ENCODE measurements around the gene IPO11. TPM values are rescaled to one million over a fixed set of nuclear protein-coding genes. Genes with fewer than 3 reads are reported as not detected.
A peak's percentile ranks its signal among the peaks of the same experiment; 100 is the strongest.

Gene IPO11
- total and polyA plus RNA-seq, 2 of the 4 experiments (the other 2 are of a cell fraction), result 12.6 to 40.0 TPM

GRCh38 chr5:62555930-62556329 lies 143.4 kb downstream of the IPO11 start:
- Histone ChIP-seq H3K4me2 (ENCODE audit: low read depth, low read length) (no peak overlapping the region), H2BK120ac (ENCODE audit: low read depth, low read length) (no peak overlapping the region), H3K36me3 (ENCODE audit: control insufficient read depth, insufficient read depth, low read length) (peaks cover 1% of the 10 kb centered on the region; the same call in 1 of the 2 replicates), H2BK15ac (ENCODE audit: low read depth, low read length) (no peak overlapping the region), H3K9me1 (ENCODE audit: insufficient read depth, low read length) (no peaks in the 10 kb centered on the region), H3K4me1 (ENCODE audit: control insufficient read depth, insufficient read depth, low read length) (no peaks in the 10 kb centered on the region), H4K8ac (ENCODE audit: low read depth in 2 of 2, low read length in 2 of 2) (no peak overlapping the region), H2AFZ (replicated peaks; ENCODE audit: low read length, poor library complexity) (no peak overlapping the region), H2BK20ac (ENCODE audit: low read depth, low read length) (no peak overlapping the region), H2BK5ac (ENCODE audit: low read depth, low read length, poor library complexity, severe bottlenecking) (no peak overlapping the region), H3K9ac (ENCODE audit: low read depth, low read length) (no peak overlapping the region), H3K56ac (ENCODE audit: extremely low read depth, insufficient read depth, low read length) (no peak overlapping the region), H3K18ac (ENCODE audit: low read depth, low read length) (no peak overlapping the region), H3K79me1 (ENCODE audit: low read depth in 1 of 2, low read length in 2 of 2) (peaks cover 0 to 3% of the 10 kb centered on the region in 2 experiments; a peak in 2 of 4 replicates), H4K5ac (ENCODE audit: low read depth, low read length) (no peak overlapping the region), H4K20me1 (ENCODE audit: insufficient read depth, low read length) (no peaks in the 10 kb centered on the region), H2AK9ac (replicated peaks; ENCODE audit: low read depth, low read length, poor library complexity) (no peak overlapping the region), H3K27ac (ENCODE audit: insufficient read depth, low read length) (no peak overlapping the region), H2AK5ac (ENCODE audit: low read depth, low read length) (no peak overlapping the region), H3K9me3 (ENCODE audit: control insufficient read depth, insufficient read depth, low read length) (no peaks in the 10 kb centered on the region), H3K4ac (ENCODE audit: low read depth, low read length) (no peak overlapping the region), H3K4me3 (ENCODE audit: insufficient read depth, low read depth, low read length) (no peak overlapping the region), H3K23ac (ENCODE audit: low read depth, low read length) (no peak overlapping the region), H3K14ac (replicated peaks; ENCODE audit: low read depth, low read length) (no peak overlapping the region), H3K27me3 (ENCODE audit: control insufficient read depth, insufficient read depth, low read length) (no peaks in the 10 kb centered on the region), H4K91ac (ENCODE audit: insufficient read depth, low read depth, low read length) (no peak overlapping the region)
- TF ChIP-seq, protein P1, sequence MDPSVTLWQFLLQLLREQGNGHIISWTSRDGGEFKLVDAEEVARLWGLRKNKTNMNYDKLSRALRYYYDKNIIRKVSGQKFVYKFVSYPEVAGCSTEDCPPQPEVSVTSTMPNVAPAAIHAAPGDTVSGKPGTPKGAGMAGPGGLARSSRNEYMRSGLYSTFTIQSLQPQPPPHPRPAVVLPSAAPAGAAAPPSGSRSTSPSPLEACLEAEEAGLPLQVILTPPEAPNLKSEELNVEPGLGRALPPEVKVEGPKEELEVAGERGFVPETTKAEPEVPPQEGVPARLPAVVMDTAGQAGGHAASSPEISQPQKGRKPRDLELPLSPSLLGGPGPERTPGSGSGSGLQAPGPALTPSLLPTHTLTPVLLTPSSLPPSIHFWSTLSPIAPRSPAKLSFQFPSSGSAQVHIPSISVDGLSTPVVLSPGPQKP (IDR thresholded peaks at IDR 0.05; ENCODE audit: borderline replicate concordance, low read depth, low read length), result no peak
- TF ChIP-seq RFX5 (IDR thresholded peaks at IDR 0.05; ENCODE audit: low read depth, low read length) (no peak), NFE2L2 (IDR thresholded peaks at IDR 0.05; ENCODE audit: low read depth, low read length) (no peak), SMC3 (IDR thresholded peaks at IDR 0.05; ENCODE audit: low read depth, low read length) (no peak), MAFK (IDR thresholded peaks at IDR 0.05; ENCODE audit: low read depth, low read length) (no peak), CEBPB (IDR thresholded peaks at IDR 0.05; ENCODE audit: low read depth, low read length) (peak; percentile 55), POLR2A (IDR thresholded peaks at IDR 0.05; ENCODE audit: low read depth, low read length) (no peak)
- TF ChIP-seq, protein P2, sequence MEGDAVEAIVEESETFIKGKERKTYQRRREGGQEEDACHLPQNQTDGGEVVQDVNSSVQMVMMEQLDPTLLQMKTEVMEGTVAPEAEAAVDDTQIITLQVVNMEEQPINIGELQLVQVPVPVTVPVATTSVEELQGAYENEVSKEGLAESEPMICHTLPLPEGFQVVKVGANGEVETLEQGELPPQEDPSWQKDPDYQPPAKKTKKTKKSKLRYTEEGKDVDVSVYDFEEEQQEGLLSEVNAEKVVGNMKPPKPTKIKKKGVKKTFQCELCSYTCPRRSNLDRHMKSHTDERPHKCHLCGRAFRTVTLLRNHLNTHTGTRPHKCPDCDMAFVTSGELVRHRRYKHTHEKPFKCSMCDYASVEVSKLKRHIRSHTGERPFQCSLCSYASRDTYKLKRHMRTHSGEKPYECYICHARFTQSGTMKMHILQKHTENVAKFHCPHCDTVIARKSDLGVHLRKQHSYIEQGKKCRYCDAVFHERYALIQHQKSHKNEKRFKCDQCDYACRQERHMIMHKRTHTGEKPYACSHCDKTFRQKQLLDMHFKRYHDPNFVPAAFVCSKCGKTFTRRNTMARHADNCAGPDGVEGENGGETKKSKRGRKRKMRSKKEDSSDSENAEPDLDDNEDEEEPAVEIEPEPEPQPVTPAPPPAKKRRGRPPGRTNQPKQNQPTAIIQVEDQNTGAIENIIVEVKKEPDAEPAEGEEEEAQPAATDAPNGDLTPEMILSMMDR (conservative IDR thresholded peaks at IDR 0.05; ENCODE audit: low read depth, low read length), result no peak
- BruUV-seq (replicated peaks), result no TSS peak
- dilution Hi-C loops (cut with HindIII; ENCODE audit: low sequenced_read_pairs, unreplicated experiment) (no loop called here), in situ Hi-C loops (cut with MboI; ENCODE audit: low sequenced_read_pairs) (no loop called here), intact Hi-C loops (cut with micrococcal nuclease) (no loop called here)
- DNase-seq (no peak), ATAC-seq (ENCODE audit: low read depth) (no peak)
- CTCF ChIA-PET, result no interaction called here
- POLR2A ChIA-PET (ENCODE audit: unreplicated experiment), result no interaction called here

All from IMR-90 (cell line).